Measurements from ENCODE around the gene KLHL29.

KLHL29 gene

GRCh38 chr2:23363831-23364230, 21.1 kb upstream of the KLHL29 start:
- DNase-seq (ENCODE audit: insufficient read length, low spot score) (no peak), FAIRE-seq (no peak)
- TF ChIP-seq POLR2A (IDR thresholded peaks at IDR 0.05; ENCODE audit: low read depth, low read length) (no peak), SPI1 (IDR thresholded peaks at IDR 0.05; ENCODE audit: low read depth, low read length) (no peak)

- FAIRE-seq: no peak
- TF ChIP-seq PAX5 (IDR thresholded peaks at IDR 0.05; ENCODE audit: insufficient read depth, low read length, severe bottlenecking) (no peak), POLR2A (IDR thresholded peaks at IDR 0.05; ENCODE audit: low read depth, low read length) (no peak), POU2F2 (IDR thresholded peaks at IDR 0.05; ENCODE audit: low read depth, low read length) (no peak), TAF1 (IDR thresholded peaks at IDR 0.05; ENCODE audit: low read depth, low read length) (no peak), POLR2AphosphoS5 (IDR thresholded peaks at IDR 0.05; ENCODE audit: low read depth, low read length) (no peak), SPI1 (IDR thresholded peaks at IDR 0.05; ENCODE audit: low read depth, low read length) (no peak)
These were observed 18.3 kb upstream of the KLHL29 start for GRCh38 chr2:23366720-23367119.

DNA sequence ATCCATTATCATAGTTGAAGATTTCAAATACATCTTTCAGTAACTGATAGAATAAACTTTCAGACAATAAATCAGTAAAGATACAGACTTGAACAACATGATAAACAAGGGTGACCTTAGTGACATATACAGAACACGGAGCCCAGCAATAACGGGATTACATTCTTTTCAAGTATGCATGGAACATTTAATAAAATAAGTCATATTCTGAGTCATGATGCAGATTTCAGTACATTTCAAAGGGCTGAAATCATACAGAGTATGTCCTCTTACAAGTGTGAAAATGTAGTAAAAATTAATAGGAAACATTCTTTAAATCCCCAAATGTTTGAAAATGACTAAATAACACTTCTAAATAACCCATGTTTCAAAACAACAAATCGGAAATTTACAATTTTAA, 17.2 kb upstream of the KLHL29 start:
- no peak for TF ChIP-seq POLR2A (IDR thresholded peaks at IDR 0.05; ENCODE audit: low read depth, low read length)
- no peak for TF ChIP-seq POLR2AphosphoS5 (IDR thresholded peaks at IDR 0.05; ENCODE audit: low read depth, low read length)
- TF ChIP-seq SPI1 (IDR thresholded peaks at IDR 0.05; ENCODE audit: low read depth, low read length): no peak
- no peak for TF ChIP-seq TAF1 (IDR thresholded peaks at IDR 0.05; ENCODE audit: low read depth, low read length)
- TF ChIP-seq POU2F2 (IDR thresholded peaks at IDR 0.05; ENCODE audit: low read depth, low read length): no peak
- no peak for TF ChIP-seq PAX5 (IDR thresholded peaks at IDR 0.05; ENCODE audit: insufficient read depth, low read length, severe bottlenecking)
- no peak for FAIRE-seq
- DNase-seq (ENCODE audit: insufficient read length, low spot score): no peak

More at GRCh38 chr2:23366720-23367119, 18.3 kb upstream of the KLHL29 start:
- no peak for DNase-seq (ENCODE audit: insufficient read length, low spot score)

GRCh38 chr2:23373666-23374065, 11.3 kb upstream of the KLHL29 start:
- TF ChIP-seq SPI1 (IDR thresholded peaks at IDR 0.05; ENCODE audit: low read depth, low read length) (no peak), TAF1 (IDR thresholded peaks at IDR 0.05; ENCODE audit: low read depth, low read length) (no peak), PAX5 (IDR thresholded peaks at IDR 0.05; ENCODE audit: insufficient read depth, low read length, severe bottlenecking) (no peak), POLR2A (IDR thresholded peaks at IDR 0.05; ENCODE audit: low read depth, low read length) (no peak), POLR2AphosphoS5 (IDR thresholded peaks at IDR 0.05; ENCODE audit: low read depth, low read length) (no peak), POU2F2 (IDR thresholded peaks at IDR 0.05; ENCODE audit: low read depth, low read length) (no peak)
- DNase-seq (ENCODE audit: insufficient read length, low spot score) (no peak), FAIRE-seq (no peak)

DNA sequence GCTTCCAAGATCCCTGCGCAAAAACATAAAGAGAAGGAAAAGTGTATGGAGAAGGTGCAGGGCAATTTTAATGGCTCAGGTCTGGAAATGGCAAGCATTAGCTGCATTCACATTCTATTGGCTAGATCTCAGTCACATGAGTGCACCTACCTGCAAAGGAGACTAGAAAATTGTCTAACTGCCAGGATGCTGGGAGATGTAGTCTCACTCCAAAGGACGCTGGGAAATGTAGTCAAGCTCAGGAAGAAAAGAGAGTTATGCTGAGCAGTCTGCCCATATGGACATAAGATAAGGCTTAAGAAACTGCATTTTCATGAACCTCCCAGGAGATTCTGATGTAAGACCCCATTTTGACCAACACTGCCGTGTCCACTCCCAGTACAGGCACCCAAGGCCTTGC, 9.5 kb upstream of the KLHL29 start:
- DNase-seq (ENCODE audit: insufficient read length, low spot score) (no peak), FAIRE-seq (peak; percentile 13)
- TF ChIP-seq POLR2AphosphoS5 (IDR thresholded peaks at IDR 0.05; ENCODE audit: low read depth, low read length) (no peak), TAF1 (IDR thresholded peaks at IDR 0.05; ENCODE audit: low read depth, low read length) (no peak), POU2F2 (IDR thresholded peaks at IDR 0.05; ENCODE audit: low read depth, low read length) (no peak), POLR2A (IDR thresholded peaks at IDR 0.05; ENCODE audit: low read depth, low read length) (no peak), PAX5 (IDR thresholded peaks at IDR 0.05; ENCODE audit: insufficient read depth, low read length, severe bottlenecking) (no peak), SPI1 (IDR thresholded peaks at IDR 0.05; ENCODE audit: low read depth, low read length) (no peak)

DNA sequence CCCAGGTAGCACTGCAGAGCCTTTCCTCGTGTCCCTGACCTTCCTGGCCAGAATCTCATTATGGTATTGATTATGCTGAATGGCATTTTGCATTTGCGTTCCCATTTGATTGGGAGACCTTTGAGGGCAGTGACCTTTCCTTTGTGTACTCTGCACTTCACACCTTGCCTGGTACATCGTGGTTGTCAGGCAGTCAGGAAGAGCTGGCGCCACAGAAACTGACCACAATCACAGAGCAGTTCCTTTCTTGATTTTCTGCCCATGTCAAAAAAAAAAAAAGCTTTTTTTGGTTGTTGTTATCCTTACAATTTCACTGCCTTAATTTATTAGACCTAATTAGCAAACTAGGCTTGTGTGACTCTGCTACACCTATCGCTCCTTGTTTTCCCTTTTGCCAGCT, 8.9 kb upstream of the KLHL29 start:
- TF ChIP-seq PAX5 (IDR thresholded peaks at IDR 0.05; ENCODE audit: insufficient read depth, low read length, severe bottlenecking) (no peak), SPI1 (IDR thresholded peaks at IDR 0.05; ENCODE audit: low read depth, low read length) (peak; percentile 26; the same call in 1 of the 2 replicates), POLR2AphosphoS5 (IDR thresholded peaks at IDR 0.05; ENCODE audit: low read depth, low read length) (no peak)
- FAIRE-seq (peak; percentile 38), DNase-seq (ENCODE audit: insufficient read length, low spot score) (no peak)

- TF ChIP-seq TAF1 (IDR thresholded peaks at IDR 0.05; ENCODE audit: low read depth, low read length) (no peak), POU2F2 (IDR thresholded peaks at IDR 0.05; ENCODE audit: low read depth, low read length) (no peak), PAX5 (IDR thresholded peaks at IDR 0.05; ENCODE audit: insufficient read depth, low read length, severe bottlenecking) (no peak), POLR2A (IDR thresholded peaks at IDR 0.05; ENCODE audit: low read depth, low read length) (no peak), POLR2AphosphoS5 (IDR thresholded peaks at IDR 0.05; ENCODE audit: low read depth, low read length) (no peak)
- DNase-seq (ENCODE audit: insufficient read length, low spot score) (no peak), FAIRE-seq (no peak)
These were observed 8.0 kb upstream of the KLHL29 start for GRCh38 chr2:23376972-23377371.

GRCh38 chr2:23377771-23378170, 7.2 kb upstream of the KLHL29 start:
- no peak for DNase-seq (ENCODE audit: insufficient read length, low spot score)
- TF ChIP-seq PAX5 (IDR thresholded peaks at IDR 0.05; ENCODE audit: insufficient read depth, low read length, severe bottlenecking) (no peak), POLR2A (IDR thresholded peaks at IDR 0.05; ENCODE audit: low read depth, low read length) (no peak), POLR2AphosphoS5 (IDR thresholded peaks at IDR 0.05; ENCODE audit: low read depth, low read length) (no peak), POU2F2 (IDR thresholded peaks at IDR 0.05; ENCODE audit: low read depth, low read length) (no peak), SPI1 (IDR thresholded peaks at IDR 0.05; ENCODE audit: low read depth, low read length) (no peak), TAF1 (IDR thresholded peaks at IDR 0.05; ENCODE audit: low read depth, low read length) (no peak)
- FAIRE-seq: no peak

DNA sequence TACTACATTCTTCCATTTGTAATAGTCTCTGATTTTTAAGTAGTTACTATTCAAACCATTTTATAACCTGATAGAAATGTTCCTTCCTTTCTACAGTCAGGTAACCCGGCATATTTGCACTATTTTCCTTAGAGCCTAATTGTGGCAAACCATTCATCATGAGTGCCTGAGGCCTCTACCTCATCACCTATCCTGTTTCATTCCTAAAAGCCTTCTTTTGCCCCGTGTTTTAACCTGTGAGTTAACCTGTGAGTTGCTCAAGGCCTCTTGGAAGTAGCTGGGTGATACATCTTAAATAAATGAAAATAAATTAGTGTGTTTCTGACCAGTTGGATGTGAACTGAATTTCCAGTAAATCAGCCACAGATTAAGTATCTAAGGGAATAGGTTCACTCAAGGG, 6.5 kb upstream of the KLHL29 start:
- TF ChIP-seq POU2F2 (IDR thresholded peaks at IDR 0.05; ENCODE audit: low read depth, low read length) (no peak), POLR2A (IDR thresholded peaks at IDR 0.05; ENCODE audit: low read depth, low read length) (no peak), PAX5 (IDR thresholded peaks at IDR 0.05; ENCODE audit: insufficient read depth, low read length, severe bottlenecking) (no peak), TAF1 (IDR thresholded peaks at IDR 0.05; ENCODE audit: low read depth, low read length) (no peak), SPI1 (IDR thresholded peaks at IDR 0.05; ENCODE audit: low read depth, low read length) (no peak), POLR2AphosphoS5 (IDR thresholded peaks at IDR 0.05; ENCODE audit: low read depth, low read length) (no peak)
- no peak for FAIRE-seq
- DNase-seq (ENCODE audit: insufficient read length, low spot score): no peak

GRCh38 chr2:23379220-23379695, 5.7 kb upstream of the KLHL29 start:
- TF ChIP-seq POLR2AphosphoS5 (IDR thresholded peaks at IDR 0.05; ENCODE audit: low read depth, low read length): no peak
- no peak for TF ChIP-seq POU2F2 (IDR thresholded peaks at IDR 0.05; ENCODE audit: low read depth, low read length)
- TF ChIP-seq TAF1 (IDR thresholded peaks at IDR 0.05; ENCODE audit: low read depth, low read length): no peak
- TF ChIP-seq SPI1 (IDR thresholded peaks at IDR 0.05; ENCODE audit: low read depth, low read length): no peak
- TF ChIP-seq POLR2A (IDR thresholded peaks at IDR 0.05; ENCODE audit: low read depth, low read length): no peak
- TF ChIP-seq PAX5 (IDR thresholded peaks at IDR 0.05; ENCODE audit: insufficient read depth, low read length, severe bottlenecking): no peak
- no peak for DNase-seq (ENCODE audit: insufficient read length, low spot score)
- peak; percentile 89 for FAIRE-seq
